Measurements from ENCODE around the gene F2RL1. TPM values are rescaled to one million over a fixed set of nuclear protein-coding genes. Genes with fewer than 3 reads are reported as not detected.
"Not testable (repeated sequence)": the region's sequence is repeated elsewhere in the genome, so short reads cannot be mapped to it uniquely, and the experiment has no call there.

The F2RL1 gene
- total and polyA plus RNA-seq, 11 donors: 0.80 to 6.6 (median 1.6) TPM

- ATAC-seq (peak in 3 of 4 donors; percentile 28 to 54 (median 47)), DNase-seq (peak in 2 of 5 donors; percentile 26 to 29)
- Histone ChIP-seq H3K4me1 (peaks cover 0 to 23% (median 6%) of the 10 kb centered on the region in 12 donors), H3K4me3 (peak overlapping the region; percentile 30 to 75 (median 59)), H3K9me3 (peaks cover 0 to 10% (median 0%) of the 10 kb centered on the region in 12 donors), H3K27ac (peak overlapping the region in 10 of 12 donors; percentile 23 to 84 (median 64)), H3K27me3 (peaks cover 0 to 36% (median 22%) of the 10 kb centered on the region in 9 donors), H3K36me3 (no peaks in the 10 kb centered on the region)
- TF ChIP-seq CTCF (IDR thresholded peaks at IDR 0.05) (no peak), POLR2A (IDR thresholded peaks at IDR 0.05) (no peak)
- 33 to 47% (median 43%) methylated on average over 24 to 31 of the region's 31 CpGs for WGBS, 4 donors
- intact Hi-C loops (cut with DNase I): no loop called here
Observed at GRCh38 chr5:76819851-76820525, 1.2 kb downstream of the F2RL1 start.

GRCh38 chr5:76820526-76820890, 1.7 kb downstream of the F2RL1 start:
- peak overlapping the region in 9 of 12 donors; percentile 47 to 75 (median 59) for H3K4me3 ChIP-seq
- TF ChIP-seq POLR2A (IDR thresholded peaks at IDR 0.05): no peak
- TF ChIP-seq CTCF (IDR thresholded peaks at IDR 0.05): no peak
- WGBS, 4 donors: 74 to 80% (median 75%) methylated on average over 2 of the region's 2 CpGs
- DNase-seq: no peak
- H3K4me1 ChIP-seq: peaks cover 0 to 23% (median 6%) of the 10 kb centered on the region in 12 donors
- peaks cover 0 to 15% (median 0%) of the 10 kb centered on the region in 12 donors for H3K9me3 ChIP-seq
- intact Hi-C loops (cut with DNase I): no loop called here
- H3K36me3 ChIP-seq: no peaks in the 10 kb centered on the region
- ATAC-seq: no peak
- peak overlapping the region in 5 of 12 donors; percentile 50 to 84 (median 67) for H3K27ac ChIP-seq
- H3K27me3 ChIP-seq: peaks cover 0 to 40% (median 22%) of the 10 kb centered on the region in 9 donors

- ATAC-seq: no peak
- WGBS, 4 donors: 70 to 83% (median 75%) methylated on average over 4 of the region's 4 CpGs
- intact Hi-C loops (cut with DNase I): no loop called here
- no peaks in the 10 kb centered on the region for H3K36me3 ChIP-seq
- DNase-seq: no peak
- H3K4me3 ChIP-seq: peak overlapping the region in 4 of 12 donors; percentile 47 to 67 (median 64)
- peaks cover 0 to 23% (median 6%) of the 10 kb centered on the region in 12 donors for H3K4me1 ChIP-seq
- H3K27me3 ChIP-seq: peaks cover 0 to 41% (median 22%) of the 10 kb centered on the region in 9 donors
- H3K9me3 ChIP-seq: peaks cover 0 to 16% (median 0%) of the 10 kb centered on the region in 12 donors
- TF ChIP-seq POLR2A (IDR thresholded peaks at IDR 0.05) (no peak), CTCF (IDR thresholded peaks at IDR 0.05) (no peak)
- H3K27ac ChIP-seq: peak overlapping the region in 1 of 12 donors; percentile 84
Observed at GRCh38 chr5:76821136-76821535, 2.3 kb downstream of the F2RL1 start.

GRCh38 chr5:76822105-76822731, 3.4 kb downstream of the F2RL1 start:
- H3K4me3 ChIP-seq; H3K27ac ChIP-seq; ATAC-seq; intact Hi-C loops (cut with DNase I); H3K36me3 ChIP-seq; DNase-seq: not testable (repeated sequence)
- Histone ChIP-seq H3K9me3 (peaks cover 0 to 16% (median 0%) of the 10 kb centered on the region in 12 donors), H3K27me3 (peaks cover 0 to 41% (median 22%) of the 10 kb centered on the region in 9 donors), H3K4me1 (peaks cover 0 to 23% (median 6%) of the 10 kb centered on the region in 12 donors)
- 82 to 95% (median 89%) methylated on average over 7 of the region's 7 CpGs for WGBS, 4 donors

- H3K4me1 ChIP-seq; H3K36me3 ChIP-seq; ATAC-seq; H3K27ac ChIP-seq; H3K4me3 ChIP-seq; intact Hi-C loops (cut with DNase I); DNase-seq: not testable (repeated sequence)
- Histone ChIP-seq H3K9me3 (peaks cover 0 to 16% (median 0%) of the 10 kb centered on the region in 12 donors), H3K27me3 (peaks cover 0 to 11% (median 0%) of the 10 kb centered on the region in 9 donors)
Observed at GRCh38 chr5:76826416-76826815, 7.6 kb downstream of the F2RL1 start.
